Epithelial cell of proximal tubule (primary cell): Measurements from ENCODE around the gene BMPER. TPM values are rescaled to one million over a fixed set of nuclear protein-coding genes. Genes with fewer than 3 reads are reported as not detected.

Source experiments
- DNase-seq: peaks from one replicate; pipeline ENCODE4 v3.0.0-alpha.2; 2011; ENCODE audit warnings: low read depth
- H3K4me3 ChIP-seq: 2 replicates; pipeline ENCODE4 v1.5.1; 2011; ENCODE audit warnings: low read depth, mild to moderate bottlenecking, low read length
- CTCF ChIP-seq: conservative IDR thresholded peaks from 2 replicates; pipeline ENCODE4 v1.5.1; 2012; ENCODE audit warnings: low read depth, mild to moderate bottlenecking, low read length
- total RNA-seq: library from RNA; depleted of rRNA; stranded (reverse); fragments of >200 nt; gene quantifications from 2 replicates; pipeline ENCODE4 v1.2.3, GENCODE V29; 2015

The BMPER gene
- total RNA-seq, 1 donor from 2014 or later = 0.29 TPM

- no peak for TF ChIP-seq CTCF
- H3K4me3 ChIP-seq = no peak overlapping the region
- DNase-seq = no peak
Measured at GRCh38 chr7:34075523-34076370, 170.4 kb downstream of the BMPER start.

DNA sequence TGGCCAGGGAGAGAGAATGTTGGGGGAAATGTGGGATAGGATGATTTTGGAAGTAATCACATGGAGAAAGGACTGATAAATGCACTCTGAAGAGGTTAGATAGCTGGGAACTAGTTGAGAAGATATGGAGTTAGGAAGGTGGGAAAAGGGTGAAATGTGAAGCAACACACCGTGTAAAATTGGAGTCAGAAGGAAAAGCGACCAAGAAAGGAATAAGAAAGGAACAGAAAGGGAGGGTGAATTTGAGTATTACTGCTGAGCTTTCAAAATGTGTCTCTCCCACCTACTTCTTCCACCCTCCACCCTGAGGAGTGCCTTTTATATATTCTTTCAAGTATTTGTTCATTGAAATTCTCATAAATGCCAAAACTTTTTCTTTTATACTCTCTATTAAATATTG is 171.8 kb downstream of the BMPER start:
- DNase-seq = no peak
- no peak for TF ChIP-seq CTCF
- no peak overlapping the region for H3K4me3 ChIP-seq

DNA sequence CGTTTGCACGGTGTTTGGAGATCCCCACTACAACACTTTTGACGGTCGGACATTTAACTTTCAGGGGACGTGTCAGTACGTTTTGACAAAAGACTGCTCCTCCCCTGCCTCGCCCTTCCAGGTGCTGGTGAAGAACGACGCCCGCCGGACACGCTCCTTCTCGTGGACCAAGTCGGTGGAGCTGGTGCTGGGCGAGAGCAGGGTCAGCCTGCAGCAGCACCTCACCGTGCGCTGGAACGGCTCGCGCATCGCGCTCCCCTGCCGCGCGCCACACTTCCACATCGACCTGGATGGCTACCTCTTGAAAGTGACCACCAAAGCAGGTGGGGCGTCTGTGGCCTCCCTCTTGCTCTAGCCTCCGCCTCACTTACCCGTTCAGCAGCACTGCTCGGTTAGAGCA is 173.5 kb downstream of the BMPER start:
- no peak for DNase-seq
- no peak for TF ChIP-seq CTCF
- no peak overlapping the region for H3K4me3 ChIP-seq

- no peak overlapping the region for H3K4me3 ChIP-seq
- DNase-seq = no peak
- no peak for TF ChIP-seq CTCF
Measured at GRCh38 chr7:34080513-34080912, 175.2 kb downstream of the BMPER start.

- no peak for TF ChIP-seq CTCF
- no peak for DNase-seq
- H3K4me3 ChIP-seq = no peak overlapping the region
Measured at GRCh38 chr7:34081935-34082334, 176.6 kb downstream of the BMPER start.

GRCh38 chr7:34083440-34083839 is 178.1 kb downstream of the BMPER start:
- no peak for TF ChIP-seq CTCF
- DNase-seq = no peak
- H3K4me3 ChIP-seq = no peak overlapping the region

DNA sequence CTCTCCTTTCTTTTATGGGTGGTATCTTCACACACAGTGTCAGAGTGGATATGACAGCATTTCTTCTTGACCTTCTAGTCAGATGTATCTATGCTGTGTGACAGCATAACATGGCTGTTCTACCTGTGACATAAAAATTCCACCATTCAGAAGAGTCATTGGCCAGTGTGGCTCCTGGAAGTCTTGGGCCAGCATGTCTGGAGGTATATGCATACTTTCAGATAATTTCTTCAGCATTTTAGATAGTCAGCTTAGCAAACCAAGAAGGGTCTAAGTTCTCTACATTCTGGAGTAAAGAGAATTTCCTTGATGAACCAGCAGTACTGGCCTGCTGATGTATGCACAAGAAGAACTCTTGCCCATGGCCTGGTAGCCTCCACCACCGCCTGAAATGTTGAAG is 179.3 kb downstream of the BMPER start:
- no peak overlapping the region for H3K4me3 ChIP-seq
- DNase-seq = no peak

More for the DNA sequence above, 179.3 kb downstream of the BMPER start:
- no peak for TF ChIP-seq CTCF
